ENCODE measurements around the gene MFAP4.

Gene MFAP4

GRCh38 chr17:19410091-19410490, 23.1 kb upstream of the MFAP4 start:
- no peak for DNase-seq (ENCODE audit: low read depth)

GRCh38 chr17:19409509-19409908, 22.5 kb upstream of the MFAP4 start:
- DNase-seq (ENCODE audit: low read depth): no peak

GRCh38 chr17:19409066-19409465, 22.1 kb upstream of the MFAP4 start:
- no peak for DNase-seq (ENCODE audit: low read depth)

- DNase-seq (ENCODE audit: low read depth): no peak
Observed at GRCh38 chr17:19408346-19408710, 21.3 kb upstream of the MFAP4 start.

- no peak for DNase-seq (ENCODE audit: low read depth)
Observed at GRCh38 chr17:19407601-19408345, 20.8 kb upstream of the MFAP4 start.

- no peak for DNase-seq (ENCODE audit: low read depth)
Observed at GRCh38 chr17:19405114-19405513, 18.1 kb upstream of the MFAP4 start.

- no peak for DNase-seq (ENCODE audit: low read depth)
Observed at GRCh38 chr17:19404264-19404663, 17.3 kb upstream of the MFAP4 start.

GRCh38 chr17:19403021-19403420, 16.0 kb upstream of the MFAP4 start:
- no peak for DNase-seq (ENCODE audit: low read depth)

- no peak for DNase-seq (ENCODE audit: low read depth)
Observed at GRCh38 chr17:19402171-19402570, 15.2 kb upstream of the MFAP4 start.

- no peak for DNase-seq (ENCODE audit: low read depth)
Observed at GRCh38 chr17:19401321-19402010, 14.5 kb upstream of the MFAP4 start.

- no peak for DNase-seq (ENCODE audit: low read depth)
Observed at GRCh38 chr17:19399750-19400450, 12.9 kb upstream of the MFAP4 start.

- DNase-seq (ENCODE audit: low read depth): no peak
Observed at GRCh38 chr17:19398301-19399181, 11.6 kb upstream of the MFAP4 start.

GRCh38 chr17:19397556-19398041, 10.6 kb upstream of the MFAP4 start:
- no peak for DNase-seq (ENCODE audit: low read depth)

- no peak for DNase-seq (ENCODE audit: low read depth)
Observed at GRCh38 chr17:19392303-19392702, 5.3 kb upstream of the MFAP4 start.

GRCh38 chr17:19391432-19391831, 4.4 kb upstream of the MFAP4 start:
- no peak for DNase-seq (ENCODE audit: low read depth)

GRCh38 chr17:19390951-19391350, 4.0 kb upstream of the MFAP4 start:
- no peak for DNase-seq (ENCODE audit: low read depth)

GRCh38 chr17:19388791-19389785, 2.1 kb upstream of the MFAP4 start:
- no peak for DNase-seq (ENCODE audit: low read depth)

GRCh38 chr17:19387921-19388521, 1.0 kb upstream of the MFAP4 start:
- no peak for DNase-seq (ENCODE audit: low read depth)

GRCh38 chr17:19386051-19386929, 700 bp downstream of the MFAP4 start:
- no peak for DNase-seq (ENCODE audit: low read depth)

Measured in T-helper 22 cell (primary cell).